ENCODE data around the gene RCAN3.

RCAN3 gene

GRCh38 chr1:24551960-24552571, 49.4 kb downstream of the RCAN3 start:
- TF ChIP-seq CTCF (IDR thresholded peaks at IDR 0.05; ENCODE audit: insufficient read depth, missing control alignments): no peak
- DNase-seq (ENCODE audit: insufficient read length, low spot score) (no peak), FAIRE-seq (no peak)

GRCh38 chr1:24553931-24554330, 51.3 kb downstream of the RCAN3 start:
- DNase-seq (ENCODE audit: insufficient read length, low spot score): no peak
- no peak for FAIRE-seq
- TF ChIP-seq CTCF (IDR thresholded peaks at IDR 0.05; ENCODE audit: insufficient read depth, missing control alignments): no peak

- DNase-seq (ENCODE audit: insufficient read length, low spot score): no peak
- no peak for TF ChIP-seq CTCF (IDR thresholded peaks at IDR 0.05; ENCODE audit: insufficient read depth, missing control alignments)
- FAIRE-seq: no peak
These were observed 52.1 kb downstream of the RCAN3 start for GRCh38 chr1:24554714-24555113.

DNA sequence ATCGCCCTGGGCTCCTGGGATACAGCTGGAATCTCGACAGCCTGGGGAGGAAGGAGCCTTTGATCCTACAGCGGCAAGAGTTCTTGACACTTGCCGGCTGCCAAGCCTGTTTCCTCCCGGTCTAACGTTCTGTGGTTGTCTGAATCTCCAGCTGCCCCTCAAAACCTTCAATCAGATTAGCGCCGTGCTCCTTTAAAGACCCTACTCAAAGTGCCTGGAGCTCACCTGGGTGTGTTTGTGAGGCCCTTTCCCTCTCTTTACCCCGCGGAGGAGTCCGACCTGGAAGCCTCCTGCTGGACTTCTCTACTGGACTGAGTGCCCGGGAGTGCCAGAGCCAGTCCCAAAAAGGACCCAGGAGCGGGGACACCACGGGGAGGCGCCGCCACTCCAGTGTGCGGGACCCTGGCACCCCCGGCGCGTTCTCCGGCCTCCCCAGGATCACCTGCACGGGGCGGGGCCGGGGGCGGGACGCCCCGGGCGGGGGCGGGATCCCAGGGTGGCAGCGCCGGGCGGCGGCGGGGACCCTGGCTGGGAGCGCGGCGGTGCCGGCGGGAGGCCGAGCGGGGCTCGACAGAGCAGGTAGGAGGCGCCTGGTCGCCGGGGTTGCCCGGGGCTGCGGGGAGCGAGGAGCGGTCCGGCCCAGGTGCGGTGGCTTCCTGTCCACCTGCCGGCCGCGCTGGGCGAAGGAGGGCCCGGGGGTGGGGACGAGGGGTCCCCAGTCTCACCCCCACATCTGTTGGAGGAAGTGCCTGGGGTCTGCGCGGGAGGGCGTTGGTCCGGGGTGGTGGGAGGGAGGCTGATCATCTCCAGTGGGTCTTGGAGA, 53.2 kb downstream of the RCAN3 start, which contains the start of gene NCMAP:
TSS of gene NCMAP (plus strand) at position 497 of the 823 bp plus-strand sequence. CDS start 39,344 bp downstream, outside the sequence.
- no peak for FAIRE-seq
- TF ChIP-seq CTCF (IDR thresholded peaks at IDR 0.05; ENCODE audit: insufficient read depth, missing control alignments): no peak
- DNase-seq (ENCODE audit: insufficient read length, low spot score): no peak

- DNase-seq (ENCODE audit: insufficient read length, low spot score): no peak
- no peak for FAIRE-seq
- no peak for TF ChIP-seq CTCF (IDR thresholded peaks at IDR 0.05; ENCODE audit: insufficient read depth, missing control alignments)
These were observed 53.8 kb downstream of the RCAN3 start for GRCh38 chr1:24556414-24556795.

- no peak for TF ChIP-seq CTCF (IDR thresholded peaks at IDR 0.05; ENCODE audit: insufficient read depth, missing control alignments)
- DNase-seq (ENCODE audit: insufficient read length, low spot score): no peak
- no peak for FAIRE-seq
These were observed 54.6 kb downstream of the RCAN3 start for GRCh38 chr1:24557220-24557619.

- no peak for DNase-seq (ENCODE audit: insufficient read length, low spot score)
- FAIRE-seq: no peak
- TF ChIP-seq CTCF (IDR thresholded peaks at IDR 0.05; ENCODE audit: insufficient read depth, missing control alignments): no peak
These were observed 55.1 kb downstream of the RCAN3 start for GRCh38 chr1:24557711-24558131.

Data from D721Med (cell line).